Neural progenitor cell (in vitro differentiated cells): ENCODE measurements around the gene RPSA.

Experiments
- CTCF ChIP-seq: fragments of 200-600 bp; sonication (generic); IDR thresholded peaks from 2 replicates; pipeline ENCODE4 v1.5.1; 2017; ENCODE audit warnings: antibody characterized with exemption, mild to moderate bottlenecking
- EZH2 ChIP-seq: fragments of 200-600 bp; sonication (generic); IDR thresholded peaks from 2 replicates; pipeline ENCODE4 v1.6.1; 2017; ENCODE audit warnings: antibody characterized with exemption, mild to moderate bottlenecking, moderate library complexity
- EZH2phosphoT487 ChIP-seq: fragments of 200-600 bp; sonication (generic); IDR thresholded peaks from 2 replicates; pipeline ENCODE4 v1.6.1; 2017; ENCODE audit warnings: antibody characterized with exemption

DNA sequence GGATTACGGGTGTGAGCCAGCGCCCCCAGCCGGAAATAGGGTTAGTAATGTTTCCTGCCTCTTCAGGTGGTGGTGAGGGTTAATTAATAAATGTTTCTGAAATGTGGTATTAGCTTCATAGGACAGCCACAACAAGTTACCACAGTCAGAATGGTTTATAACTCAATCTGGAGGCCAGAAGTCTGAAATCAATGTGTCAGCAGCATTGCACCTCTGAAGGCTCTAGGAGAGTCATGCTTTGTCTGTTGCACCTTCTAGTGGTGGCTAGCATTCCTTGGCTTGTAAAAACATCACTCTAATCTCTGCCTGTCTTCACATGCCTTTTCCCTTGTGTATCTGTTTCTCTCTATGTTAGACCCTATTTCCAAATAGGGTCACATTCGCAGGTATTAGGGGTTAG is 7.8 kb upstream of the RPSA start:
- no peak for TF ChIP-seq CTCF
- TF ChIP-seq EZH2 = no peak
- TF ChIP-seq EZH2phosphoT487 = no peak
